Measurements from ENCODE around the gene DLGAP1. TPM values are rescaled to one million over a fixed set of nuclear protein-coding genes. Genes with fewer than 3 reads are reported as not detected.
A peak's percentile ranks its signal among the peaks of the same experiment; 100 is the strongest.

The DLGAP1 gene
- total and polyA plus RNA-seq, 2 experiments from 2014 or later = 3.1 to 6.5 TPM

- Histone ChIP-seq H3K27ac (peak overlapping the region; percentile 71), H3K79me2 (no peaks in the 10 kb centered on the region), H3K9me2 (replicated peaks; ENCODE audit: insufficient read depth) (no peaks in the 10 kb centered on the region), H3K27me3 (no peaks in the 10 kb centered on the region), H3K4me2 (peak overlapping the region; percentile 73), H3K9me3 (ENCODE audit: low read depth) (no peaks in the 10 kb centered on the region), H3K4me3 (peak overlapping the region; percentile 16), H2AFZ (peak overlapping the region; percentile 68), H4K20me1 (ENCODE audit: insufficient read depth, poor library complexity, severe bottlenecking) (no peaks in the 10 kb centered on the region), H3K4me1 (ENCODE audit: insufficient read depth) (peaks cover 16% of the 10 kb centered on the region), H3K36me3 (replicated peaks; ENCODE audit: insufficient read depth, low read depth) (no peaks in the 10 kb centered on the region)
- TF ChIP-seq CTCF (IDR thresholded peaks at IDR 0.05; ENCODE audit: poor library complexity) (peak; percentile 91), EZH2 (IDR thresholded peaks at IDR 0.05; ENCODE audit: borderline replicate concordance) (no peak)
- WGBS (ENCODE audit: low lambda C conversion rate, missing lambda C conversion rate) = under 1% methylated on average over 39 of the region's 40 CpGs
- DNase-seq (ENCODE audit: low spot score) = peak; percentile 93
Observed at GRCh38 chr18:3771121-3771971, 683.8 kb downstream of the DLGAP1 start.

DNA sequence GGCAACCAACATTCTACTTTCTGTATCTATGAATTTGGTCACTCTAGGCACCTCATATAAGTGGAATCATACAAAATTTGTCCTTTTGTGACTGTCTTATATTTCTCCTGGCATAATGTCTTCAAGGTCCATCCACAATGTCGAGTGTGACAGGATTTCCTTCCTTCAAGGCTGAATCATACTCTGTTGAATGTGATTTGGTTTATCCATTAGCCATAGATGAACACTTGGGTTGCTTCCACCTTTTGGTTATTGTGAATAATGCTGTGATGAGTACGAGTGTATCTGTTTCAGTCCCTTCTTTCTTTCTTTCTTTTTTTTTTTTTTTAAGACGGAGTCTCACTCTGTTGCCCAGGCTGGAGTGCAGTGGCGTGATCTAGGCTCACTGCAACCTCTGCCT lies 693.8 kb downstream of the DLGAP1 start:
- WGBS (ENCODE audit: low lambda C conversion rate, missing lambda C conversion rate) = 96% methylated on average over 3 of the region's 4 CpGs
- no peak for DNase-seq (ENCODE audit: low spot score)
- no peaks in the 10 kb centered on the region for H3K36me3 ChIP-seq (replicated peaks; ENCODE audit: insufficient read depth, low read depth)
- H3K4me2 ChIP-seq = no peak overlapping the region
- H3K4me1 ChIP-seq (ENCODE audit: insufficient read depth) = no peaks in the 10 kb centered on the region
- H3K9me3 ChIP-seq (ENCODE audit: low read depth) = no peaks in the 10 kb centered on the region
- no peaks in the 10 kb centered on the region for H4K20me1 ChIP-seq (ENCODE audit: insufficient read depth, poor library complexity, severe bottlenecking)
- no peaks in the 10 kb centered on the region for H3K27me3 ChIP-seq
- TF ChIP-seq EZH2phosphoT487 (IDR thresholded peaks at IDR 0.05; ENCODE audit: low read depth, severe bottlenecking, unreplicated experiment) (no peak), CTCF (IDR thresholded peaks at IDR 0.05; ENCODE audit: poor library complexity) (no peak), EZH2 (IDR thresholded peaks at IDR 0.05; ENCODE audit: borderline replicate concordance) (no peak)
- H3K4me3 ChIP-seq = no peak overlapping the region
- no peaks in the 10 kb centered on the region for H3K9me2 ChIP-seq (replicated peaks; ENCODE audit: insufficient read depth)
- H3K27ac ChIP-seq = no peak overlapping the region
- H2AFZ ChIP-seq = no peak overlapping the region
- no peaks in the 10 kb centered on the region for H3K79me2 ChIP-seq

- Histone ChIP-seq H3K4me2 (no peak overlapping the region), H3K4me1 (ENCODE audit: insufficient read depth) (no peaks in the 10 kb centered on the region), H2AFZ (no peak overlapping the region), H3K36me3 (replicated peaks; ENCODE audit: insufficient read depth, low read depth) (no peaks in the 10 kb centered on the region), H3K27me3 (no peaks in the 10 kb centered on the region), H3K4me3 (no peak overlapping the region), H3K27ac (no peak overlapping the region), H3K79me2 (no peaks in the 10 kb centered on the region), H4K20me1 (ENCODE audit: insufficient read depth, poor library complexity, severe bottlenecking) (no peaks in the 10 kb centered on the region), H3K9me2 (replicated peaks; ENCODE audit: insufficient read depth) (no peaks in the 10 kb centered on the region), H3K9me3 (ENCODE audit: low read depth) (no peaks in the 10 kb centered on the region)
- WGBS (ENCODE audit: low lambda C conversion rate, missing lambda C conversion rate) = 95% methylated on average over 7 of the region's 7 CpGs
- TF ChIP-seq EZH2 (IDR thresholded peaks at IDR 0.05; ENCODE audit: borderline replicate concordance) (no peak), EZH2phosphoT487 (IDR thresholded peaks at IDR 0.05; ENCODE audit: low read depth, severe bottlenecking, unreplicated experiment) (no peak), CTCF (IDR thresholded peaks at IDR 0.05; ENCODE audit: poor library complexity) (no peak)
- no peak for DNase-seq (ENCODE audit: low spot score)
Observed at GRCh38 chr18:3760741-3761140, 694.4 kb downstream of the DLGAP1 start.
